IMR-90 (cell line): ENCODE data around the gene DNAJC13. TPM values are rescaled to one million over a fixed set of nuclear protein-coding genes. Genes with fewer than 3 reads are reported as not detected.

Experiments
- ATAC-seq: fragments of 200-7000 bp; cut with Tn5 transposase; 2 replicates; pipeline ENCODE4 v1.9.1; 2020; ENCODE audit warnings: low read depth, mild to moderate bottlenecking, moderate library complexity
- BruUV-seq: library from RNA; stranded (reverse); fragments of 400-500 nt; replicated peaks from 2 replicates; lab custom pipeline; 2021; lab: Mats Ljungman, UMichigan
- CTCF ChIA-PET: fragments of 300-600 bp; formaldehyde crosslinking; extraction: SDS; loops from one replicate; lab custom pipeline; 2021; ENCODE audit warnings: antibody characterized with exemption; lab: Yijun Ruan, JAX
- POLR2A ChIA-PET: fragments of 300-600 bp; sonication (Branson Sonifier 250); formaldehyde crosslinking; loops from one replicate; lab custom pipeline; 2022; ENCODE audit warnings: antibody characterized with exemption; ENCODE audit not compliant: unreplicated experiment; lab: Charles Lee
- DNase-seq: peaks from one replicate; pipeline ENCODE4 v3.0.0; 2013
- H2AFZ ChIP-seq: replicated peaks from 2 replicates; pipeline ENCODE3; 2013; ENCODE audit warnings: low read length, mild to moderate bottlenecking; ENCODE audit not compliant: poor library complexity
- H2AK5ac ChIP-seq: 2 replicates; pipeline ENCODE4 v1.6.1; 2013; ENCODE audit warnings: low read depth, low read length, inconsistent platforms
- H2AK9ac ChIP-seq: replicated peaks from 2 replicates; pipeline ENCODE3; 2013; ENCODE audit warnings: mild to moderate bottlenecking, low read depth, low read length, moderate library complexity; ENCODE audit not compliant: poor library complexity
- H2BK120ac ChIP-seq: 2 replicates; pipeline ENCODE4 v1.6.1; 2013; ENCODE audit warnings: low read depth, low read length, inconsistent platforms
- H2BK15ac ChIP-seq: 3 replicates; pipeline ENCODE4 v1.6.1; 2013; ENCODE audit warnings: low read depth, low read length, inconsistent platforms
- H2BK20ac ChIP-seq: 2 replicates; pipeline ENCODE4 v1.6.1; 2013; ENCODE audit warnings: low read depth, mild to moderate bottlenecking, inconsistent platforms, low read length, moderate library complexity
- H2BK5ac ChIP-seq: 2 replicates; pipeline ENCODE4 v1.6.1; 2013; ENCODE audit warnings: mild to moderate bottlenecking, low read depth, low read length, inconsistent platforms; ENCODE audit not compliant: poor library complexity, severe bottlenecking
- H3K14ac ChIP-seq: replicated peaks from 2 replicates; pipeline ENCODE4 v1.6.1; 2013; ENCODE audit warnings: low read depth, low read length, inconsistent platforms
- H3K18ac ChIP-seq: 2 replicates; pipeline ENCODE4 v1.6.1; 2013; ENCODE audit warnings: low read depth, low read length, control low read depth
- H3K23ac ChIP-seq: 2 replicates; pipeline ENCODE4 v1.6.1; 2013; ENCODE audit warnings: low read depth, low read length, inconsistent platforms
- H3K27ac ChIP-seq: 2 replicates; pipeline ENCODE4 v1.5.1; 2013; ENCODE audit warnings: mild to moderate bottlenecking, control low read depth, low read length; ENCODE audit not compliant: insufficient read depth
- H3K27me3 ChIP-seq: 2 replicates; pipeline ENCODE4 v1.6.1; 2013; ENCODE audit warnings: low read length; ENCODE audit not compliant: control insufficient read depth, insufficient read depth
- H3K36me3 ChIP-seq: 2 replicates; pipeline ENCODE4 v1.6.1; 2013; ENCODE audit warnings: low read length, mixed read lengths; ENCODE audit not compliant: control insufficient read depth, insufficient read depth
- H3K4ac ChIP-seq: 2 replicates; pipeline ENCODE4 v1.6.1; 2013; ENCODE audit warnings: low read depth, low read length, inconsistent platforms
- H3K4me1 ChIP-seq: 2 replicates; pipeline ENCODE4 v1.6.1; 2013; ENCODE audit warnings: low read length, mixed read lengths; ENCODE audit not compliant: control insufficient read depth, insufficient read depth
- H3K4me2 ChIP-seq: 2 replicates; pipeline ENCODE4 v1.6.1; 2013; ENCODE audit warnings: low read depth, mild to moderate bottlenecking, control low read depth, low read length, moderate library complexity
- H3K4me3 ChIP-seq: 2 replicates; pipeline ENCODE4 v1.5.1; 2013; ENCODE audit warnings: low read depth, mild to moderate bottlenecking, control low read depth, low read length, moderate library complexity; ENCODE audit not compliant: insufficient read depth
- H3K56ac ChIP-seq: 2 replicates; pipeline ENCODE4 v1.6.1; 2013; ENCODE audit warnings: low read length, inconsistent platforms; ENCODE audit not compliant: insufficient read depth; ENCODE audit errors: extremely low read depth
- H3K79me1 ChIP-seq, 2 experiments: 2 replicates each; pipeline ENCODE4 v1.6.1; 2013; ENCODE audit warnings: low read length in 2 of 2, inconsistent platforms in 1 of 2, low read depth in 1 of 2
- H3K9ac ChIP-seq: 2 replicates; pipeline ENCODE4 v1.6.1; 2013; ENCODE audit warnings: low read depth, low read length, control low read depth
- H3K9me1 ChIP-seq: 2 replicates; pipeline ENCODE4 v1.6.1; 2013; ENCODE audit warnings: low read length, inconsistent platforms; ENCODE audit not compliant: insufficient read depth
- H3K9me3 ChIP-seq: 2 replicates; pipeline ENCODE4 v1.6.1; 2013; ENCODE audit warnings: low read length; ENCODE audit not compliant: control insufficient read depth, insufficient read depth
- H4K20me1 ChIP-seq: 2 replicates; pipeline ENCODE4 v1.6.1; 2013; ENCODE audit warnings: low read length, inconsistent platforms; ENCODE audit not compliant: insufficient read depth
- H4K5ac ChIP-seq: 2 replicates; pipeline ENCODE4 v1.6.1; 2013; ENCODE audit warnings: mild to moderate bottlenecking, low read depth, low read length, control low read depth
- H4K8ac ChIP-seq, 2 experiments: 2 replicates each; pipeline ENCODE4 v1.6.1; 2013; ENCODE audit warnings: low read depth in 2 of 2, low read length in 2 of 2, control low read depth in 1 of 2, inconsistent platforms in 1 of 2
- H4K91ac ChIP-seq: 2 replicates; pipeline ENCODE4 v1.6.1; 2013; ENCODE audit warnings: low read depth, low read length, inconsistent platforms; ENCODE audit not compliant: insufficient read depth
- BHLHE40 ChIP-seq: fragments of 150-350 bp; IDR thresholded peaks from 2 replicates; pipeline ENCODE4 v1.6.1; 2016; ENCODE audit warnings: mild to moderate bottlenecking, low read depth, low read length
- CTCF ChIP-seq: conservative IDR thresholded peaks from 2 replicates; pipeline ENCODE4 v1.5.1; 2012; ENCODE audit warnings: mild to moderate bottlenecking, low read depth, low read length, improper control_type of control experiment
- FOS ChIP-seq: fragments of 150-350 bp; IDR thresholded peaks from 2 replicates; pipeline ENCODE4 v1.6.1; 2016; ENCODE audit warnings: low read depth, low read length
- RFX5 ChIP-seq: IDR thresholded peaks from 2 replicates; pipeline ENCODE4 v1.8.0; 2012; ENCODE audit warnings: low read depth, mild to moderate bottlenecking, low read length, moderate library complexity
- WGBS, 2 experiments: methylation state at CpG; one replicate each; pipeline versions ENCODE4 v1.1.5 to v1.1.7; 2013; ENCODE audit warnings: missing lambda C conversion rate in 2 of 2; ENCODE audit not compliant: insufficient read length in 1 of 2; ENCODE audit errors: extremely low coverage in 2 of 2; 5-methylcytosine and 5-hydroxymethylcytosine counted together
- dilution Hi-C: fragments of 300-500 bp; cut with HindIII; formaldehyde crosslinking; loops from one replicate; pipeline ENCODE4 v1.14.3; 2018; ENCODE audit warnings: low sequenced_read_pairs; ENCODE audit not compliant: unreplicated experiment
- in situ Hi-C: fragments of 300-500 bp; cut with MboI; formaldehyde crosslinking; loops from 3 replicates; pipeline ENCODE4 v1.14.3; 2019; ENCODE audit warnings: low sequenced_read_pairs, inconsistent platforms, mixed read lengths
- intact Hi-C: fragments of 100-400 bp; cut with micrococcal nuclease; formaldehyde crosslinking; loops from 2 replicates; pipeline ENCODE4 v1.10.0; 2022
- polyA plus RNA-seq, 3 experiments: library from polyadenylated mRNA; depleted of rRNA; stranded (reverse); fragments of >200 nt; gene quantifications; 2 replicates each; pipeline ENCODE4 v1.2.3, GENCODE V29; 2012; ENCODE audit warnings: low replicate concordance in 1 of 3
- total RNA-seq: library from RNA; depleted of rRNA; stranded (reverse); fragments of >200 nt; gene quantifications from 2 replicates; pipeline ENCODE4 v1.2.3, GENCODE V29; 2012

The DNAJC13 gene
- total and polyA plus RNA-seq, 2 of the 4 experiments (the other 2 are of a cell fraction), result 16.4 to 48.6 TPM

- H3K36me3 ChIP-seq, result no peaks in the 10 kb centered on the region
- H2BK120ac ChIP-seq, result peak overlapping the region; percentile 53; the same call in 1 of the 2 replicates
- H3K79me1 ChIP-seq, result peaks cover 0 to 4% of the 10 kb centered on the region in 2 experiments; a peak in 1 of 4 replicates
- BruUV-seq, result no TSS peak
- peaks cover 14% of the 10 kb centered on the region for H3K4me1 ChIP-seq
- intact Hi-C loops (no loop called here), in situ Hi-C loops (no loop called here), dilution Hi-C loops (loop anchor here (25.0 kb wide), 1 partner anchor 88 kb away; no protein-coding TSS in a partner anchor)
- H2AK5ac ChIP-seq, result peak overlapping the region; percentile 45; the same call in 1 of the 2 replicates
- H2BK5ac ChIP-seq, result no peak overlapping the region
- H4K20me1 ChIP-seq, result no peaks in the 10 kb centered on the region
- 0 out of 2 replicates have a peak overlapping the region, but pooled peaks have one; percentile 35 for H3K14ac ChIP-seq
- H3K56ac ChIP-seq, result no peak overlapping the region
- no peak overlapping the region for H3K4me3 ChIP-seq
- peak overlapping the region in 1 of 2 experiments; percentile 17; a peak in 1 of 4 replicates for H4K8ac ChIP-seq
- H3K9me1 ChIP-seq, result peaks cover 13% of the 10 kb centered on the region
- no peak for TF ChIP-seq RFX5
- TF ChIP-seq CTCF, result no peak
- no peak for TF ChIP-seq BHLHE40
- TF ChIP-seq FOS, result no peak
- no peak overlapping the region for H2AFZ ChIP-seq
- no peak overlapping the region; the same call in 1 of the 2 replicates for H3K27ac ChIP-seq
- no peak for DNase-seq
- H3K9ac ChIP-seq, result no peak overlapping the region
- H3K23ac ChIP-seq, result no peak overlapping the region
- no peak for ATAC-seq
- H2BK20ac ChIP-seq, result no peak overlapping the region
- no peak overlapping the region for H2AK9ac ChIP-seq
- H3K27me3 ChIP-seq, result no peaks in the 10 kb centered on the region
- peak overlapping the region; percentile 75; the same call in 1 of the 2 replicates for H3K18ac ChIP-seq
- POLR2A ChIA-PET, result no interaction called here
- H3K4me2 ChIP-seq, result no peak overlapping the region
- CTCF ChIA-PET, result no interaction called here
- WGBS, 2 experiments, result 94% methylated on average over 6 of the region's 8 CpGs; no CpG with 5 or more reads in 1 of the 2 experiments
- no peak overlapping the region for H2BK15ac ChIP-seq
- no peak overlapping the region for H4K91ac ChIP-seq
- no peaks in the 10 kb centered on the region for H3K9me3 ChIP-seq
- peak overlapping the region; percentile 0; the same call in 1 of the 2 replicates for H3K4ac ChIP-seq
- no peak overlapping the region for H4K5ac ChIP-seq
Measured at GRCh38 chr3:132549169-132549568, 131.9 kb downstream of the DNAJC13 start.
